ENCODE measurements around the gene CERCAM. TPM values are rescaled to one million over a fixed set of nuclear protein-coding genes. Genes with fewer than 3 reads are reported as not detected.

Gene CERCAM
- polyA plus RNA-seq, 1 donor (not counting 4 experiments of a cell fraction or from before 2014, with no cell fraction given) = 15.9 TPM

DNA sequence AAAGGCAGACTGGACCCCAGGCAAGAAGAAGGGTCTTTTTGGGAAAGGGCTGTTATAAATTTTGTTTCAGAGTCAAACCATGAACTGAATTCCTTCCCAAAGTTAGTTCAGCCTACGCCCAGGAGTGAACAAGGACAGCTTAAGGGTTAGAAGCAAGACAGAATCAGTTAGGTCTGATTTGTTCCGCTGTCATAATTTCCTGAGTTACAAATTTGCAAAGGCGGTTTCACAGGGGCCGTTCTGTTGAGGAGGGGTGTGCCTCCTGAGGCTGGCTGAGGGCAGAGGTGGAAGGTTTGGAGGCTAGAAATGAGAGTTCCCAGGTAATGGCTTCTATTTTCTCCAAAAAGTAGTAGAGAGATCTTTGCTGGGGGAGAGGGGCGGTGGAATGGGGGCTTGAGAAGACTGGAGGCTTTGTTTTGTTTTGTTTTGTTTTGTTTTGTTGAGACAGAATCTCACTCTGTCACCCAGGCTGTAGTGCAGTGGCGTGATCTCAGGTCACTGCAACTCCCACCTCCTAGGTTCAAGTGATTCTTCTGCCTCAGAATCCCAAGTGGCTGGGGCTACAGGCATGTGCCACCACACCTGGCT lies 4.1 kb upstream of the CERCAM start:
- H3K4me1 ChIP-seq (ENCODE audit: control insufficient read depth, extremely low read depth, insufficient read depth, low read length) = peaks cover 19% of the 10 kb centered on the region
- no peak for DNase-seq (ENCODE audit: low read depth, low spot score)
- H4K20me1 ChIP-seq (ENCODE audit: control insufficient read depth, extremely low read depth, insufficient read depth, low read length) = no peaks in the 10 kb centered on the region
- no peaks in the 10 kb centered on the region for H3K9me3 ChIP-seq (ENCODE audit: control insufficient read depth, low read depth, low read length)
- FAIRE-seq = no peak
- no peak overlapping the region for H3K9ac ChIP-seq (ENCODE audit: control insufficient read depth, extremely low read depth, insufficient read depth, low read length)
- H3K36me3 ChIP-seq (ENCODE audit: control insufficient read depth in 2 of 2, extremely low read depth in 1 of 2, insufficient read depth in 2 of 2, low read length in 2 of 2) = no peaks in the 10 kb centered on the region
- H3K4me2 ChIP-seq (ENCODE audit: control insufficient read depth, extremely low read depth, insufficient read depth, low read depth, low read length) = peak overlapping the region; percentile 39
- H3K9me1 ChIP-seq (ENCODE audit: control insufficient read depth, extremely low read depth, insufficient read depth, low read length) = no peaks in the 10 kb centered on the region
- dilution Hi-C loops (cut with MboI; ENCODE audit: extremely low pct_ligation_motif_present, low sequenced_read_pairs) = no loop called here
- peaks cover 9% of the 10 kb centered on the region for H3K27me3 ChIP-seq (ENCODE audit: control insufficient read depth, extremely low read depth, insufficient read depth, low read length)
- no peak for TF ChIP-seq EZH2 (IDR thresholded peaks at IDR 0.05; ENCODE audit: low read length)
- TF ChIP-seq, protein P1, sequence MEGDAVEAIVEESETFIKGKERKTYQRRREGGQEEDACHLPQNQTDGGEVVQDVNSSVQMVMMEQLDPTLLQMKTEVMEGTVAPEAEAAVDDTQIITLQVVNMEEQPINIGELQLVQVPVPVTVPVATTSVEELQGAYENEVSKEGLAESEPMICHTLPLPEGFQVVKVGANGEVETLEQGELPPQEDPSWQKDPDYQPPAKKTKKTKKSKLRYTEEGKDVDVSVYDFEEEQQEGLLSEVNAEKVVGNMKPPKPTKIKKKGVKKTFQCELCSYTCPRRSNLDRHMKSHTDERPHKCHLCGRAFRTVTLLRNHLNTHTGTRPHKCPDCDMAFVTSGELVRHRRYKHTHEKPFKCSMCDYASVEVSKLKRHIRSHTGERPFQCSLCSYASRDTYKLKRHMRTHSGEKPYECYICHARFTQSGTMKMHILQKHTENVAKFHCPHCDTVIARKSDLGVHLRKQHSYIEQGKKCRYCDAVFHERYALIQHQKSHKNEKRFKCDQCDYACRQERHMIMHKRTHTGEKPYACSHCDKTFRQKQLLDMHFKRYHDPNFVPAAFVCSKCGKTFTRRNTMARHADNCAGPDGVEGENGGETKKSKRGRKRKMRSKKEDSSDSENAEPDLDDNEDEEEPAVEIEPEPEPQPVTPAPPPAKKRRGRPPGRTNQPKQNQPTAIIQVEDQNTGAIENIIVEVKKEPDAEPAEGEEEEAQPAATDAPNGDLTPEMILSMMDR (optimal IDR thresholded peaks at IDR 0.05 in 1 of 3, IDR thresholded peaks at IDR 0.05 in 1 of 3, conservative IDR thresholded peaks at IDR 0.05 in 1 of 3; ENCODE audit: extremely low read depth in 1 of 3, insufficient read depth in 2 of 3, low read length in 3 of 3) = no peak
- no peak overlapping the region for H3K4me3 ChIP-seq (ENCODE audit: control insufficient read depth in 2 of 3, extremely low read depth in 1 of 3, insufficient read depth in 2 of 3, low read depth in 1 of 3, low read length in 3 of 3)
- no peaks in the 10 kb centered on the region for H3K79me2 ChIP-seq (ENCODE audit: control insufficient read depth, insufficient read depth, low read length)
- H2AFZ ChIP-seq (ENCODE audit: control insufficient read depth, low read length) = no peak overlapping the region
- no peak overlapping the region for H3K27ac ChIP-seq (ENCODE audit: control insufficient read depth, insufficient read depth, low read length)

DNA sequence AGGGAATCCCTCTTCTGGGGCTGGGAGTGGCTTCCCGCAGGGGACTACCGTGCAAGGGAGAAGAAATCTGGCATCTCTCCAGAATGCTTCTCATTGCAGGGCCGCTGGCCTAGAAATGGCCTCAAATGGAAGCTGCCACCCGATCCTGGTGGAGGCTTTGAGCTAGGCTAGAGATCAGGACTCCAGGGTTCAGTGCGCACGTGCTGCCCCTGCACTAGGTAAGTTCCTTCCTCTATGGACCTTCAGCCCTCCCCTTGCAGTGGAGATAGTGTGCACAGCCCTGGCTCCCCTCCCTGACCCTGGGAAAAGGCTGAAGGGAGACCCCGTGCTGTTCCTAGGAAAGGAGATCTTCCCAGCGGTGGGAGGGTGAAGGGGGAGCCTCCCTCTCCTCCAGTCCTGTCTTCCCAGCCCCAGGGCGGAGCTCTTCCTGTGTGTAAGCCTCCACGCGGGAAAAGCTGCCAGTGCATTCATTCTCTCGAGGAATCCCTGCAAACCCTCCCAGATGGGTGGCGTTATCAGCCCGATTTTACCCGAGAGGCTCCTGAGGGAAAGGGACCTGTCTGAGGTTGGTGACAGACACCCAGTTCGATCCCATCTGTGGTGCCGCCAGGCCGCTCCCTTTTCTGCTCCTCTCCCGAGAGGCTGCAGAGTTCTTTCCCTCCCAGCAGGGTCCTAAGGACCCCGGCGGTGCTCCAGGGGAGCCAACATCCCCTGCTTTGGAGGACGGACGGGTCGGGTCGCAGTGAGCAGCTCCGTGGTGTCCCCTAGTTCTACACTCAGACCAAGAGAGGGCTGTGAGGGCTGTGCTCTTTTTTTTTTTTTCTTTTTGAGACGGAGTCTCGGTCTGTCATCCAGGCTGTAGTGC lies 1.4 kb upstream of the CERCAM start:
- Histone ChIP-seq H3K9ac (ENCODE audit: control insufficient read depth, extremely low read depth, insufficient read depth, low read length) (peak overlapping the region; percentile 4), H3K36me3 (ENCODE audit: control insufficient read depth in 2 of 2, extremely low read depth in 1 of 2, insufficient read depth in 2 of 2, low read length in 2 of 2) (peaks cover 0 to under 1% of the 10 kb centered on the region in 2 experiments), H3K9me1 (ENCODE audit: control insufficient read depth, extremely low read depth, insufficient read depth, low read length) (no peaks in the 10 kb centered on the region), H3K4me1 (ENCODE audit: control insufficient read depth, extremely low read depth, insufficient read depth, low read length) (peaks cover 37% of the 10 kb centered on the region), H3K27ac (ENCODE audit: control insufficient read depth, insufficient read depth, low read length) (no peak overlapping the region), H3K27me3 (ENCODE audit: control insufficient read depth, extremely low read depth, insufficient read depth, low read length) (no peaks in the 10 kb centered on the region), H3K79me2 (ENCODE audit: control insufficient read depth, insufficient read depth, low read length) (no peaks in the 10 kb centered on the region), H3K4me3 (ENCODE audit: control insufficient read depth in 2 of 3, extremely low read depth in 1 of 3, insufficient read depth in 2 of 3, low read depth in 1 of 3, low read length in 3 of 3) (peak overlapping the region in 1 of 3 experiments; percentile 31), H3K4me2 (ENCODE audit: control insufficient read depth, extremely low read depth, insufficient read depth, low read depth, low read length) (peak overlapping the region; percentile 72), H2AFZ (ENCODE audit: control insufficient read depth, low read length) (peak overlapping the region; percentile 75), H4K20me1 (ENCODE audit: control insufficient read depth, extremely low read depth, insufficient read depth, low read length) (no peaks in the 10 kb centered on the region), H3K9me3 (ENCODE audit: control insufficient read depth, low read depth, low read length) (no peaks in the 10 kb centered on the region)
- dilution Hi-C loops (cut with MboI; ENCODE audit: extremely low pct_ligation_motif_present, low sequenced_read_pairs) = no loop called here
- no peak for FAIRE-seq
- TF ChIP-seq, protein P1 (optimal IDR thresholded peaks at IDR 0.05 in 1 of 3, IDR thresholded peaks at IDR 0.05 in 1 of 3, conservative IDR thresholded peaks at IDR 0.05 in 1 of 3; ENCODE audit: extremely low read depth in 1 of 3, insufficient read depth in 2 of 3, low read length in 3 of 3) = no peak
- TF ChIP-seq EZH2 (IDR thresholded peaks at IDR 0.05; ENCODE audit: low read length) = no peak
- DNase-seq (ENCODE audit: low read depth, low spot score) = no peak

Measured in keratinocyte (primary cell).